ENCODE measurements around the gene GREB1L. TPM values are rescaled to one million over a fixed set of nuclear protein-coding genes. Genes with fewer than 3 reads are reported as not detected.

The GREB1L gene
- total and polyA plus RNA-seq, 2 experiments from 2014 or later: 14.0 to 16.8 TPM

DNA sequence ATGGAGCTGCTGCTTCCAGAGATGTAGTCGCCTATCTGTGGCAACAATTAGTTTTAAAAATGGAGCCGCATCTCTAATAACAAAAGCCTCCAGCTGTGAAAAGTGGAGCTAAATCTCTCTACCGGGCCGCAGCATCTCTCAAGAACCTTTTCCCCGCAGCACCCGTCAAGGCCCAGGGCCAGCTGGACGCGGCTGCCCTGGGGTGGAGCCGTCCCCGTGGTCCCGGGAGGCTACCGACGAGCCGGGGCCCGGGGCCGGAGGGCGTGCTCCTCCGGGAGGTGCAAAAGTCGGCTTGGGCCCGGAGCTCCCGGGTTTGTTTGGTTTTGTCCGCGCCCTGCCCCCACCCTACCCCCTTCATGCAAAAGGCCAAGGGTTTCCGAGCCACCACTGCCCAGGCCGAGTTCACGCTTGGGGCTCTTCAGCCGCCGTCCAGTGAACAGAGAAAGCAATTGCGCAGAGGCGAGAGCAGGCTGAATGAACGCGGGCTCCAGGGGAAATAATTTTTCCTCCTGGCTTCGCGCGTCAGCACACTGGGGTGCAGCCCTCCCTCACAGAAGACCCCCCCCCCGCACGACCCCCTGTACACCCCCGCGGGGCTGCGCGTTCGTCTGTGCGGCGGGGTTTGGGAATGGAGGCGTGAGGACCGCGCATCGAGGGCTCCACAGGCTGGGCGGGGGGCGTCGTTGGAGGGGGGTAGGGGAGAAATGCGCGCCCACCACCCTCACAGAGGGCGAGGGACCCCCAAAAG lies 557 bp upstream of the GREB1L start:
- peaks cover 12% of the 10 kb centered on the region for H3K27me3 ChIP-seq
- H3K9me3 ChIP-seq (ENCODE audit: low read depth): no peaks in the 10 kb centered on the region
- H3K27ac ChIP-seq: no peak overlapping the region
- H3K4me3 ChIP-seq: peak overlapping the region; percentile 56
- peak; percentile 34 for DNase-seq (ENCODE audit: low spot score)
- H3K9me2 ChIP-seq (replicated peaks; ENCODE audit: insufficient read depth): no peaks in the 10 kb centered on the region
- H2AFZ ChIP-seq: peak overlapping the region; percentile 94
- H4K20me1 ChIP-seq (ENCODE audit: insufficient read depth, poor library complexity, severe bottlenecking): no peaks in the 10 kb centered on the region
- TF ChIP-seq CTCF (IDR thresholded peaks at IDR 0.05; ENCODE audit: poor library complexity) (no peak), EZH2phosphoT487 (IDR thresholded peaks at IDR 0.05; ENCODE audit: low read depth, severe bottlenecking, unreplicated experiment) (no peak), EZH2 (IDR thresholded peaks at IDR 0.05; ENCODE audit: borderline replicate concordance) (no peak)
- WGBS (ENCODE audit: low lambda C conversion rate, missing lambda C conversion rate): 4% methylated on average over 42 of the region's 54 CpGs
- H3K36me3 ChIP-seq (replicated peaks; ENCODE audit: insufficient read depth, low read depth): no peaks in the 10 kb centered on the region
- no peaks in the 10 kb centered on the region for H3K79me2 ChIP-seq
- H3K4me2 ChIP-seq: peak overlapping the region; percentile 99
- H3K4me1 ChIP-seq (ENCODE audit: insufficient read depth): peaks cover 4% of the 10 kb centered on the region

DNA sequence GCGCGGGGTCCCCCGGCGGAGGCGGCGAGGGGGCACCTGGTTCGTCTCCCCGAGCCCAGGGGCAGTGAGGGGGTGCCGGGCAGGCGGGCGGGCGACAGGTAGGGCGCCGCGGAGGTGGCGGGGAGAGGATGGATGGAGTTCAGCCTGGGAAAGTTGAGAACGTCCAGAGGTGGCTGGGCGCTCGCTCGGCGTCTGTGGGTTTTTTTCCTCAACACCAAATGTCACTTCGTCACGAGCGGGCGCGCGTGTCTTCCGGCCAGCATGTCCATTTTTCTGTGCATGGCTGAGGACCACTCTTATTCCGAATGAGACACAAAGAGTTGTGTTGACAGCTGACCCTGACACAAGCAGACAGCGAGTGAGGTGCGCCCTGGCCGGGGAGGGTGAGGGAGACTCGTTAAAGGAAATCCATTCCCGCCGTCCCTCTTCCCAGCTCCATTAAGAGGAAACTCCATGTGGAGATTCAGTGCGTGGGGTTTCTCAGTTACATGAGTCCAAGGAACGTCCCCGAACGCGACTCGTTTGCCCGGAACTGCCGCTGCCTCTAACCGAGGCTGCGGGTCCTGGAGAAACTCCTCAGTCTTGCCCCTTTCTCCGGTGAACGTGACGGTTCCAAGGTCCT lies 859 bp downstream of the GREB1L start:
- Histone ChIP-seq H3K9me3 (ENCODE audit: low read depth) (no peaks in the 10 kb centered on the region), H3K79me2 (peaks cover 5% of the 10 kb centered on the region), H3K4me3 (peak overlapping the region; percentile 96), H3K27me3 (peaks cover 12% of the 10 kb centered on the region), H3K36me3 (replicated peaks; ENCODE audit: insufficient read depth, low read depth) (no peaks in the 10 kb centered on the region), H3K4me2 (peak overlapping the region; percentile 99), H3K27ac (no peak overlapping the region), H2AFZ (peak overlapping the region; percentile 59), H3K9me2 (replicated peaks; ENCODE audit: insufficient read depth) (no peaks in the 10 kb centered on the region), H4K20me1 (ENCODE audit: insufficient read depth, poor library complexity, severe bottlenecking) (no peaks in the 10 kb centered on the region), H3K4me1 (ENCODE audit: insufficient read depth) (peaks cover 4% of the 10 kb centered on the region)
- WGBS (ENCODE audit: low lambda C conversion rate, missing lambda C conversion rate): under 1% methylated on average over 43 of the region's 48 CpGs
- TF ChIP-seq EZH2 (IDR thresholded peaks at IDR 0.05; ENCODE audit: borderline replicate concordance) (no peak), CTCF (IDR thresholded peaks at IDR 0.05; ENCODE audit: poor library complexity) (no peak), EZH2phosphoT487 (IDR thresholded peaks at IDR 0.05; ENCODE audit: low read depth, severe bottlenecking, unreplicated experiment) (no peak)
- DNase-seq (ENCODE audit: low spot score): peak; percentile 34

GRCh38 chr18:21254576-21254975 lies 12.5 kb downstream of the GREB1L start:
- Histone ChIP-seq H3K4me2 (no peak overlapping the region), H3K4me3 (no peak overlapping the region), H3K79me2 (no peaks in the 10 kb centered on the region), H3K9me2 (replicated peaks; ENCODE audit: insufficient read depth) (no peaks in the 10 kb centered on the region), H3K27me3 (no peaks in the 10 kb centered on the region), H3K27ac (no peak overlapping the region), H3K4me1 (ENCODE audit: insufficient read depth) (no peaks in the 10 kb centered on the region), H3K9me3 (ENCODE audit: low read depth) (no peaks in the 10 kb centered on the region), H4K20me1 (ENCODE audit: insufficient read depth, poor library complexity, severe bottlenecking) (no peaks in the 10 kb centered on the region), H3K36me3 (replicated peaks; ENCODE audit: insufficient read depth, low read depth) (no peaks in the 10 kb centered on the region), H2AFZ (no peak overlapping the region)
- no peak for DNase-seq (ENCODE audit: low spot score)
- 88% methylated on average over 3 of the region's 3 CpGs for WGBS (ENCODE audit: low lambda C conversion rate, missing lambda C conversion rate)
- TF ChIP-seq EZH2phosphoT487 (IDR thresholded peaks at IDR 0.05; ENCODE audit: low read depth, severe bottlenecking, unreplicated experiment): no peak
- TF ChIP-seq CTCF (IDR thresholded peaks at IDR 0.05; ENCODE audit: poor library complexity): no peak
- TF ChIP-seq EZH2 (IDR thresholded peaks at IDR 0.05; ENCODE audit: borderline replicate concordance): no peak
